Forelimb muscle (tissue), 1 donor: ENCODE data around the gene ANKRD53. TPM values are rescaled to one million over a fixed set of nuclear protein-coding genes. Genes with fewer than 3 reads are reported as not detected.
A peak's percentile ranks its signal among the peaks of the same experiment; 100 is the strongest.

Source experiments
- DNase-seq: peaks from one replicate; pipeline ENCODE4 v3.0.0-alpha.2; 2013; ENCODE audit warnings: low read depth
- polyA plus RNA-seq: library from polyadenylated mRNA; unstranded; fragments of 120-200 nt; gene quantifications from one replicate; pipeline ENCODE4 v1.2.1, GENCODE V29; 2013; ENCODE audit not compliant: insufficient read length

Gene ANKRD53
- polyA plus RNA-seq, 1 donor = 1.6 TPM

DNA sequence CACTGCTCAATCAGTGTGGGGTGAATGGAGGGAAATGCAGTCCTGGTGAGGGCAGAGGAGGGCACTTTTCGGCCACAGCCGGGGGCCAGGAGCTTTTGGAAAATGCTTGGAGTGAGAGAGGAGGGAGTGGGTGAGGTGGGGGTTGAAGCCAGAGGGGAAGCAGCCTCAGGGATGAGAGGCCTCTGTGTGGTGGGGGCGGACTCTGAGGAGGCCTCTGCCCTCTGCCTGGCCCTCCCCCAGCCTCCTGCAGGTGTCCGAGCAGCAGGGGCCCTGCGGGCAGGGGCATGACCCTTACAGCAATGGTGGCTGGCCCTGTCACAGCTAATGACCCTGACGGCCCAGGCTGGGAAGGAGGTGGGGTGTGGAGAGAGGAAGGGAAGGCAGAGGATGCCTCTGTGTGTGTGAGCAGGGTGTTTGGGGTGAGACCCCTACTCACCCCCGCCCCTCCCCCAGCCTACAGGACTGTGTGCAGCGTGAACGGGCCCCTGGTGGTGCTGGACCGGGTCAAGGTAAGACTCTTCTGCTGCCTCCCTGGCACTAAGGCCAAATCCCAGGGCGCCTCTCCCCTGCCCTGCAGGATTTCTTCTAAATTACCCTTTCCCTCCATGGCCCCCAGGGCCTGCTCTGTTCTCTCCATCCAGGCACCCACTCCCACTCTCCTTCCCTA is 35.1 kb upstream of the ANKRD53 start:
- no peak for DNase-seq

DNA sequence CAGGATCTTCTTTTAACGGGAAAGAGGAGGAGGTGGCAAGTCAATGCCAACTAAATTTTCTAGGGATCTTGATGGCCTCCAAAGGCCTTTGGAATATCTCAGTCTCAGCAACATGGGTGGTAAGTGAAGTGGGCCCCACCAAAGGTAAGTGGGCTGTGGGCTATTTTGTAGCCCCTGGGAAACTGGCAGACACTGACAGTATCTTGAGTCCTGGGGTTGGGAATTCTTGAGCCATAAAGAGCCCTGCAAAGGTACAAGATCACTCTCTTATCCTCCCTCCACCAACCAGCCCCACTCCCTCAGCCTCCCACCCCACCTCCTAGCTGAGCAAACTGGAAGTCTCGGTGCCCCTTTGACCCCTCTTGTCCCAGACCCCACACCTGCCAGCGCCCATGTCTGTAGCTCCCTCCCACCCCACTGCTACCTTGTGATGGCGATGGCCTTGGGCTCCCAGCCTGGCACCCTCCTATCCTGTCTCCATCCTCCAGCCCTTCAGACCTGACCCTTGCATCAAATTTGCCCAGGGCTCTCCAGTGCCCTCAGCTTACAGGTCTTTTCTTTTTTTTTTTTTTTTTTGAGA is 34.2 kb upstream of the ANKRD53 start:
- no peak for DNase-seq

DNA sequence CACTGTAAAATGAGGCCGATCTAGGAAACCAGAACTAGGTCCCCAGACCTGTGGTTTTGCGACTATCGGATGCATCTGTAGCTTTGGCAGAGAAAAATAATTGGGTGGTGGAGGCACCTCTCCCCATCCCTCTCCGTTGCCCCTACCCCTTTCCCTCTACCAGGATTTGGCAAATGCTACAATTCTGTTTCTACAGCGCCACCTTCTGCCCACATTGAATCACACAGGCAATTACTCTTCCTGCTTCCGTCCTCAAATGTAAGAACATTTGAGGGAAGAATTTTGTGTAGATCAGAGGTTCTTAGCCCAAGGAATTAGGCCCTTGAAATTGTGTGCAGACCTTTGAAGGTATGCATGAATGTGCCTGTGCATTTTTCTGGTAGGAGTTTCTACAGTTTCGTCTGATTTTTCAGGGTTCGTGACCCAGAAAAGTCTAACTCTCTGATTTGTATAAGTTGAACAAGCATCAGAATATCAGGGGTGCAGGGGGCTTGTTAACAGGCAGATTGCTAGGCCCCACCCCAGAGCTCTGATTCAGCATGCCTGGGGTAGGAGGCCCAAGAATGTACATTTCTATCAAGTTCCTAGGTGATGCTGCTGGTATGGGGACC is 31.5 kb upstream of the ANKRD53 start:
- no peak for DNase-seq

DNA sequence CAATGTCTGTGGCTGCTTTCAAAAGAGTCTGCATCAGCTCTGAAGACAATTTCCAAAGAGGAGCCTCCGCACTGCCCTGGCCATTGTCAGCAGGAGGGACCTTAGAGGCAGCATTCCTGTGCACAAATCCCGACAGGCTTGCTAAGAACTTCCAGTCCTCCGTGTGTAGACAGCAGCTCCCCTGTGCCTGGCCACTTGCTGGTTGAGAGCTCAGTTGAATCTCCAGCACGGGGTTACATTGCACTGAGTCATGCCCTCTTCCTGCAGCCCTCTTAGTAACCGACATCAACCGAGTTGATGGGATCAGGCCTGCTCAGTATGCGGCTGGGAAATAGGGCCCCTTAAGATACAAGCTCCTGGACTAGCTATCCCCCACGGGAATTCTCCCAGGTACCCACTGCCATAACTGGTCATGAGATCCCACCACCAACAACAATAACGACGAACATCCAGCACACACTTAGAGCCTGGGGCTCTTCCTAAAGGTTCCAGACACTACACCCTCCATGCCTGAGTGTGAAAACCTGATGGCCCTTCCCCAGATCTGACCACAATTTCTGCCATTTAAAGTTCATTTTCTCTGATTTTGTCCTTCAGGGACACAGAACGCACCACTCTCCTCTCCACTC is 30.8 kb upstream of the ANKRD53 start:
- DNase-seq = no peak

DNA sequence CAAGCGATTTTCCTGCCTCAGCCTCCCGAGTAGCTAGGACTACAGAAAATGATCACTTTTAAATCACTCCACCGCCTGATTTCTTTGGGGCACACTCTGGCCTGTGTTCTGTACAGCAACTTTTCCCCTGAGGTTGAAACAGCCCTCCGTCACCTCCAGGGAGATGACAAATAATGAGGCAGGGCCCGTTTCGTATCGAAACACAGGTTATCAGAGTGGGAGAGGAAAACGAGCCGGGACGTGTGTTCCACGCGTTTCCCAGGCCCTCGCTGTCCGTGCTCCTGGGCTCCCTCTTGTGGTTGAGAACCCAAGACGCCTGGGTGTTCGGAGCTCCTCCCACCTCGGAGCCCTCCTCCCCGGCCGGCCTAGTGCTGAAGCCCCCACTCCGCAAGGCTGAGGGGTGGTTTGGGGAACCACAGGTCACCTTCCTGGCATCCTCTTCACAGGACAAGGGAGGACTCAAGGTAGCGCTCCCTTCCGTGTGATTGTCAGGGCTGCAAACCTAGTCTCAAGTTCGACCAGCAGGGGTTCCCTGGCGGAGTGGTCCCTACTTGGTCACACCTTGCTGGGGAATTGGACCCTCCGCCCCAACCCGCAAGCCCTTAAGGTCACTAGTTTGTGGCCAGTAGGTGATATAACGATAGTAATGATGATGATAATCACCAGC is 30.0 kb upstream of the ANKRD53 start:
- DNase-seq = peak; percentile 36

DNA sequence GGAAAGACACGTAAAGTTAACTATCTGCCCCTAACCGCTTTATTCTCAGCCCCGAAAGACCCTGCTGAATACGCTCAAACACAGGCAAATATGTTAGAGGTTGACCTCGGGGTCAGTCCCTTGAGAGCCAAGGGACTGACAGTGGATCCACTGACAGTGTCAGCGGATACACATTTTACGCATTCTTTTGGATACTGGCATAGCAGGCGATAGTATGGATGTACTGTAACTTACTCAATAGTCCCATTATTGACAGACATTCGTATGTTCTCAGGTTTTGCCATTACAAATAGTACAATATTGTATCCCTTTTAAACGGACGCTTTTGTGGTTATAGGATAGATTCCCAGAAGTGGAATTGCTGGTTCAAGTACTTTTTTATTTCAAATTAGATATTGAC is 29.3 kb upstream of the ANKRD53 start:
- no peak for DNase-seq

DNA sequence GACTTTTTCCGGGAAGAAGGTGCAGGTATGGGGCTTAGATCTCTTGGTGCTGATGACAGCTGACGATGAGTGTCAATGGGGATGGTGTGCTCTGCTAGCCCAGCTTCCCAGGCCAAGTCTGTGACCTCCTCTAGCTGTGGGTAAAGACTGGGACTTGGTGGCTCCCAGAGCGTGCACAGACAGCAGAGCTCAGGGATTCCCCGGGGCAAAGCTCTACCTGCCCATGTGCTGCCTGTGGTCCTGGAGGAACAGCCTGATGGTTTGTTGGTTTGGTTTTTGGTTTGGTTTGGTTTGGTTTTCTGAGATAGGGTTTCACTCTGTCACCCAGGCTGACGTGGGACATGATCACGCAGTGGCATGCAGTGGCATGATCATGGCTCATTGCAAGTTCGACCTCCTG is 23.5 kb upstream of the ANKRD53 start:
- no peak for DNase-seq

DNA sequence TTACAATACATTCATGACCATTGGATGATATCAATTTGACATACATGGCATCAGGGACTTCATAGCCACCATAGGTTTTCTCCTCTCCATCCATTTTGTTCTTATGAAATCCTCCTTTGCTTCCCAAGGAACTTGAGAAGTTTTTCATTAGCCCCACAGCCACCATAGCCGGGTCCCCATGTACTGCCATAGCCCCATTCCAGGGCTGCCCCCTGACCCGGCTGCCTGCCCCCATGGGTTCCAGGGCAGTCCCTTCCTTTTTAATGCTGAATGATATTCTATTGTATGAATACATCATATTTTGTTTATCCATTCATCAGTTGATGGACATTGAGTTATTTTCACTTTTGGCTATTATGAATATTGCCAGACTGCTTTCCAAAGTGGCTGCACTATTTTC is 22.3 kb upstream of the ANKRD53 start:
- DNase-seq = no peak

DNA sequence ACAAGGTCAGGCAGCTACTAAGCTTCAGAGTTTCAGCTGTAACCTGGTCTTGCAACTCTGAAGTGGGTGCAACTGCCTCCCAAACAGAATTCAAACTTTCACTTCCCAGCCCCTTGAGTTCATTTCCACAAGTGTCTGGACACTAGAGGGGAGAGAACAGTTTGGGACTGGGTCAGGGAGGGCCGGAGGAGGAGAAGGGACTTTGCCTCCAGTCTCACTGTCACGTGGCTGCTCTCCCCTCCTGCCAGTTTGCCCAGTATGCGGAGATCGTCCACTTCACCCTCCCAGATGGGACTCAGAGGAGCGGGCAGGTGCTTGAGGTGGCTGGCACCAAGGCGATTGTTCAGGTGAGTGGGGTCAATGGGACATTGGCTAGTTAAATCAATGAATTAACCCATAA is 20.6 kb upstream of the ANKRD53 start:
- DNase-seq = no peak

DNA sequence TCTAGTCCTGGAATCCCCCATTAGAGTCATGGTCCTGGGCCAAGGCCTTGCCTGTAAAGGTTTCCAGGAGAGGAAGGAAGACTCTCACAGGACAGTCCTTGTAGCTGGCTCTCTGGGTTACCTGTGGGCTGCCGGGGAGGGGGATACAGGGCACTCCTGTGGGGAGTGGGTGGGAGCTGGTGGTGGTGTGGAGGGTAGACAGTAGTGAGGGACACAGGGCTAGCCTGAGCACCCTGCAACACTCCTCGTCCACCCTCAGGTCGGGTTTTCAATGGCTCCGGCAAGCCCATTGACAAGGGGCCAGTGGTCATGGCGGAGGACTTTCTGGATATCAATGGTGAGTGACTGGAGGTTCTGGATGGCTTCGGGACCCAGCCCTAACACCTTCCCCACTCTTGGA is 19.7 kb upstream of the ANKRD53 start:
- no peak for DNase-seq

DNA sequence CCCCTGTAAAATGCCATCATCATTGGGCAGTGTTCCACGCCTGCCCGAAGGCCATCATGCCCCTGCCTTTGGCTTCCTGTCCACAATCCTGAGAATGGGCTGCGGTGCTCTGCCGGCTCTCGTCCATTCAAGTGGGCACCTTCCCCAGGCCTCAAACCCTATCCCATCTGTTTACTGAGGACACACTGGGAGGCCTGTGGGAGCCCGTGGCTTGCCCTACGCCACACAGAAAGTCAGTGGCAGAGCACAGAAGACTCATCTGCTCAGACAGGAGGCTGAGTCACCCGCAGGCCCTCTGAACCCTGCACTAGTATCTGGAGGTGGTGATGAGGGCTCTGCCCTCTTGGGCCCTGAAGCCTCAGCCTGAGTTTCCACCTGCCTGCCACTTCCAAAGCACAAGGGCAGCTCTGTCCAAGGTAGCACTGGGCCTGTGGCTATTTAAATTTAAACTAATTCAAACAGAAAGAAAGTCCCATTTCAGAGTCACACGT is 19.1 kb upstream of the ANKRD53 start:
- no peak for DNase-seq

DNA sequence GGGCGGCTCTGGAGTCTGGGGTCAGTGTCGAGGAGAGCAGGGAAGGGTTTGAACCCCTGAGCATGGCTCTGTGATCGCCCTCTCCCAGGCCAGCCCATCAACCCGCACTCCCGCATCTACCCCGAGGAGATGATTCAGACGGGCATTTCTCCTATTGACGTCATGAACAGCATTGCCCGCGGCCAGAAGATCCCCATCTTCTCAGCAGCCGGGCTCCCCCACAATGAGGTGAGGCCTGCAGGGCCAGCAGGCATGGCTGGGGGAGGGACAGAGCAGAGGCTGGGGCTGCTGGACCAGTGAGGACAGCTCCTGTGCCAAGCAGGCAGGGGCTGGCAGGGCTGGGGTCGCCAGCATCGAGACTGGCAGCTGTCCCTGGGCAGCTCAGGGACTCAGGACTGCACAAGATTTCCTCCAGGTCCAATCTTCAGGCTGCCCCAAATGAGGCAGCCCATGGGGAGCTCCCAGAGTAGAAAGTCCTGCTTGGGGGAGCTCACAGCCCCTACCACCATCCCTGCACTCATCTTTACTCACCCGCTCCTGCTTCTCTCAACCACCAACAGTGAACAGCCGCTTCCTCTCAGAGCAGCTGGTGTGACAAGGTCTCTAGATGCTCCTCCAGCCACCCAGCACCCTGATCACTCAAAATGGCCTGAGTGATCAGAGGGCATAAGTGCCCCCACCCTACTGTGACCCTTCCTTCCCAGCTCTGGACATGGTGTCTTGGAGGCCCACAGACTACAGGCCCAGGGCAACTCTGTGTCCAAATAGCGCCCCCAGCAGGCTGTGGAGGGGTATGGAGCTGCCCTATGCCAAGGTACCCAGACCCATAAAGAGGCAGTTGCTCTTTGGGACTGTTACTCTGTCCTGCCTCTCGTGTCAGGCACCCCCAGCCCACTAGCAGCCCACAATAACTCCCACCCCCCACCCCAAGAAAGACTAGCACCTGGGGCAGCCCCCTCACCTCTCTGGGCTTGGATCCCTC is 18.3 kb upstream of the ANKRD53 start:
- no peak for DNase-seq

DNA sequence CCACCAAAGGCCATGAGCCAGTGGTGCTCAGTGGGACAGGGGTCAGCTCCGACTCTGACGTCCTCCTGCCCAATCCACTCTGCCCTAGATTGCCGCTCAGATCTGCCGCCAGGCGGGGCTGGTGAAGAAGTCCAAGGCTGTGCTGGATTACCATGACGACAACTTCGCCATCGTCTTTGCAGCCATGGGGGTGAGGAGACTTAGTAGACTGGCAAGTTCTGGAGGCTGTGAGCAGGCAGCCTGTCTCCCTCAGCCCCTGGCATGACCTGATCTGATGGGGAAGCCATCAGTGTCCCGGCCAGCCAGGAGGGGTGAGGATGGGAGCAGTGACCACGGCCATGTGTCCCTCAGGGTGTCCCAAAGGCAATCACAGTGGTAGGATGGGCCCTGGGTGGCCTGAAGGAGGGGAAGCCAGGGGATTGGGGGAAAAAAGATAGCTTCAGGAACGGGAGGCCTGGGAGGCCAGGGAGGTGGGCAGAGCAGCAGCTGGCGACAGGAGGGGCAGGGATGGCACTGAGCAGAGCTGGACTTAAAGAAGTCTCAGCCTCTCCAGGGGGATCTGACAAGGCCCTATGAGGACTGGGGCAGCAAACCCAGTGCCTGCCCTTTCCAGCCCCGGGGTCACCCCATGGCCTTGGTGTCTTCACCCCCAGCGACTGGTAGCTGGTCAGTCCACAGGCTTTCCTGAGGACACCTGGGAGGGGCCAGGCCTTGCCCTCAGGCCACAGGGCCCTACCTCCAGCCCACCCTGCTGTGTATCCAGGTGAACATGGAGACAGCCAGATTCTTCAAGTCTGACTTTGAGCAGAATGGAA is 17.4 kb upstream of the ANKRD53 start:
- DNase-seq = no peak

DNA sequence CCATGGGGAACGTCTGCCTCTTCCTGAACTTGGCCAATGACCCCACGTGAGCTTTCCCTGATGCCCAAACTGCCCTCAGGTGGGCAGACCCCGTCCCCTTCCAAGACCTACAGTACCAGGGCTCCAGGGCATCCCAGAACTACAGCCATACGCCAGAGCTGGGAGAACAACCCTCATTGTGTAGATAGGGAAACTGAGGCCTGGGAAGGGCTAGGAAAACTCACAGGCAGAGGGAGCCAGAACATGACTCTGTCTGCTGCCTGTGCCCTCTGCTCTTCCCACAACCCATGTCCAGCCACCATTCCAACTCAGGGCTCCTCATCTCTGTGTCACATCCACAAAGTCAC is 16.8 kb upstream of the ANKRD53 start:
- no peak for DNase-seq

DNA sequence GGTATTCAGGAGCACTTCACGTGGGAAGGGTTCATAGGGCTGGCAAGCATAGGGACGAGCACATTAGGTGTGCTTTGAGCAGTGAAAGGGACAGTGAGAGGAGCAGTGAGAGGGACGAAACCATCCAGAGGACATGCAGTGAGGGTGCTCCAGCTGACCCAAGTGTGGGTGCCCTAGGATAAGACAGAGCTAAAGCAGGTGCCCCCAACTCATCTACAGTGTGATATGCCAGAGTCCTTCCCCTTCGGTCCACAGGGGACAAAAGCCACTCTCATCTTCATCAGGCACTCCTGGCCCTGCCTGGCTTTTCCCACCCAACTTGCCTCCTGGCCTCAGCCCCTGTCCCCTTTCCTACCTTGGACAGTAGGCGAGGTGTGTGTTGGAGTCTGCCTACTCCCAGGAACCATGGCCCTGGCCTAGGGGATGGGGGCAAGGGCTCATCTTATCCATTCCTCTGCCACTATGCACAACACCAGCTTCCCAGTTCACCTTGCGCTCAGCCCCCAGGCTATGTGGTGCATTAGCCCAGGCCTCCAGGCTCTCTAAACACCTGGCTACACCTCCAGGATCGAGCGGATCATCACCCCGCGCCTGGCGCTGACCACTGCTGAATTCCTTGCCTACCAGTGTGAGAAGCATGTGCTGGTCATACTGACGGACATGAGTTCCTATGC is 16.1 kb upstream of the ANKRD53 start:
- DNase-seq = no peak

DNA sequence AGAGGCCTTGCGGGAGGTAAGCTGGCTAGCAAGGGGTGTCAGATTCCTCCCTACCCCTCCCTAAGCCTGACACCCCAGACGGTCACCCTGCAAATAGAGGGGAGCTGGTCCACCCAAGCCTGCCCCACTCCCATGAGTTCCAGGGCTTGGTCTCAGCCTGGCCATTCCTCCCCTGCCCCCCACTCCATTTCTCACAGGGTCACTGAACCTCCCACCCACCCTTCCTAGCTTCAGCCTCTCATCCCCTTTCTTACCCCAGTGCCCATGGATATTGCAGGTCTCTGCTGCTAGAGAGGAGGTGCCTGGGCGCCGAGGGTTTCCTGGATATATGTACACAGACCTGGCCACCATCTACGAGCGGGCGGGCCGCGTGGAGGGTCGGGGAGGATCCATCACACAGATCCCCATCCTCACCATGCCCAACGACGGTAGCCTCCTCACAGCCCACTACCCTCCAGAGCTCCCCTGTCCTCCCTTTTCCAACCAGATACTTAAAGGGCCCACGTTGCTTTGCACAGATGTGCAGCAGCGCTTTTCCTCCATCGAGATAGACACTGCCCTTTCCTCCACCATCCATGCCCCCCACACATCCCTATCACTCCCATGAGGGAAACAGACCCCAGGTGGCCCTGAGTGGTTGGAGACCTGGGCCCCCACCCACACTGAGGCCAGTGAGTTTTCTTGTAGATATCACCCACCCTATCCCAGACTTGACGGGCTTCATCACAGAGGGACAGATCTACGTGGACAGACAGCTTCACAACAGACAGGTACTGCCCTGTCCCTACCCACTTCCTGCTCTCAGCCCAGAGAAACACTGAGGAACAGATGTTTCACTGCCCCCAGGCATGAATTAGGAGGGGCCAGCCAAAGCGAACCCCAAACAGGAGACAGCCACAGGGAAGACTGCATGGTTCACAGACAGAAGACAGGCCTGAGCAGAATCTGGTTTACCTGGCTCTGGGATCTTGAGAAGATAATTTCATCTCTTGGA is 15.2 kb upstream of the ANKRD53 start:
- DNase-seq = no peak

DNA sequence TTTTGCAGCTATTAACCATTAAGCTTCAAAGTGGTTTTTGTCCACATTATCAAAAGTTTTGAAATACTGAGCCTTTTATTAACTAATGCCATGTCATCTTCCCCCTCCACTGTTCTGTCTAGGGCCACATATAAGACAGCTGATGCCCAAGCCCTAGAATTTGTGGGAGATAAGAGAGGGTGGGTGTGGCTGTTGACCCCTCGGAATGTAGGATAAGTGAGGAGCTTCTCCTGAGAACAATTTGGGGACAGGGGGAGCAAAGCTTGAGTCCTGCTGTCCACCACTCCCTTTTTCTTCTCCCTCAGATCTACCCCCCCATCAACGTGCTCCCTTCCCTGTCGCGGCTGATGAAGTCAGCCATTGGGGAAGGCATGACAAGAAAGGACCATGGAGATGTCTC is 14.3 kb upstream of the ANKRD53 start:
- no peak for DNase-seq

DNA sequence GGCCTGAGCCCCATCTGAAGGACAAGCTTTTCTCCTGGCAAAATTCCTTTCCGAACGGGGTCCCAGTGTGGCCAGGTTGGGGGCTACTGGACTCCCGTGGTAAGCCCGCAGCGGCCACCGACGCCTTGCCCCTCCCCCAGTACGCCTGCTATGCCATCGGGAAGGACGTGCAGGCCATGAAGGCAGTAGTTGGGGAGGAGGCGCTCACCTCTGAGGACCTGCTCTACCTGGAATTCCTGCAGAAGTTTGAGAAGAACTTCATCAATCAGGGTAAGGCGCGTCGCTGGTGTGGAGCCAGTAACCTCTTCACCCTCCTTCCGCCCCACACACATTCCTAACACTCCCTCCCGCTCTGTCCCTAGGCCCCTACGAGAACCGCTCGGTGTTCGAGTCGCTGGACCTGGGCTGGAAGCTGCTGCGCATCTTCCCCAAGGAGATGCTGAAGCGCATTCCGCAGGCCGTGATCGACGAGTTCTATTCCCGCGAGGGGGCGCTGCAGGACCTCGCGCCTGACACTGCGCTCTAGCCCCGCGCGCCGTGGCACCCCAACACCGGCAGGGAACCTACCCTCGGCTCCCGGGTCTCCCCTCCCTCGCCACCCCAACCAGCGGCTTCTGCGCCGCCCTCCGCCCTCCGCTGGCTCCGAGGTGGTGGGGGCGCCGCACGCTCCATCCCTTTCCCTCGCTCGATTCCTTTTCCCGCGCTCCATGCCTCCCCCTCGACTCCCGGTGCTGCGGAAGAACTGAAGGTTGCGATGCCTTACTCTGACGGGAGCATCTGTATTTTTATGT is 13.6 kb upstream of the ANKRD53 start:
- DNase-seq = no peak
